ENCODE results near the gene ESR1. TPM values are rescaled to one million over a fixed set of nuclear protein-coding genes. Genes with fewer than 3 reads are reported as not detected.

ESR1 gene
- polyA plus RNA-seq, 4 donors: 0.13 to 0.55 TPM; not detected in 2

- H3K4me3 ChIP-seq (ENCODE audit: low read depth in 1 of 3, low read length in 3 of 3): no peak overlapping the region
- H3K27ac ChIP-seq (ENCODE audit: low read depth in 1 of 3, low read length in 2 of 3): no peak overlapping the region
- H3K9me3 ChIP-seq (ENCODE audit: control insufficient read depth in 2 of 2, insufficient read depth in 1 of 2, low read depth in 1 of 2, low read length in 1 of 2): no peaks in the 10 kb centered on the region
- DNase-seq: no peak
- FAIRE-seq: no peak
- no peaks in the 10 kb centered on the region for H3K4me1 ChIP-seq (ENCODE audit: control insufficient read depth in 3 of 3, insufficient read depth in 2 of 3, low read depth in 1 of 3, low read length in 2 of 3)
- H3K27me3 ChIP-seq (ENCODE audit: control insufficient read depth in 3 of 3, insufficient read depth in 3 of 3, low read length in 3 of 3): no peaks in the 10 kb centered on the region
- H3K36me3 ChIP-seq (ENCODE audit: control insufficient read depth in 3 of 3, insufficient read depth in 2 of 3, low read depth in 1 of 3, low read length in 3 of 3): peaks cover 0 to 5% (median 0%) of the 10 kb centered on the region in 3 donors
These were observed 354.0 kb downstream of the ESR1 start for GRCh38 chr6:152161501-152161900.

GRCh38 chr6:152164957-152165356 lies 357.5 kb downstream of the ESR1 start:
- H3K9me3 ChIP-seq (ENCODE audit: control insufficient read depth in 2 of 2, insufficient read depth in 1 of 2, low read depth in 1 of 2, low read length in 1 of 2): no peaks in the 10 kb centered on the region
- H3K27me3 ChIP-seq (ENCODE audit: control insufficient read depth in 3 of 3, insufficient read depth in 3 of 3, low read length in 3 of 3): no peaks in the 10 kb centered on the region
- H3K4me3 ChIP-seq (ENCODE audit: low read depth in 1 of 3, low read length in 3 of 3): no peak overlapping the region
- H3K4me1 ChIP-seq (ENCODE audit: control insufficient read depth in 3 of 3, insufficient read depth in 2 of 3, low read depth in 1 of 3, low read length in 2 of 3): no peaks in the 10 kb centered on the region
- 89 to 95% (median 90%) methylated on average over 5 of the region's 5 CpGs for WGBS, 3 donors
- H3K27ac ChIP-seq (ENCODE audit: low read depth in 1 of 3, low read length in 2 of 3): no peak overlapping the region
- no peak for DNase-seq
- H3K36me3 ChIP-seq (ENCODE audit: control insufficient read depth in 3 of 3, insufficient read depth in 2 of 3, low read depth in 1 of 3, low read length in 3 of 3): peaks cover 0 to 5% (median 2%) of the 10 kb centered on the region in 3 donors
- FAIRE-seq: no peak

GRCh38 chr6:152166497-152166896 lies 359.0 kb downstream of the ESR1 start:
- H3K9me3 ChIP-seq (ENCODE audit: control insufficient read depth in 2 of 2, insufficient read depth in 1 of 2, low read depth in 1 of 2, low read length in 1 of 2): peaks cover 0 to 4% of the 10 kb centered on the region in 2 donors
- no peaks in the 10 kb centered on the region for H3K4me1 ChIP-seq (ENCODE audit: control insufficient read depth in 3 of 3, insufficient read depth in 2 of 3, low read depth in 1 of 3, low read length in 2 of 3)
- DNase-seq: no peak
- peaks cover 0 to 5% (median 2%) of the 10 kb centered on the region in 3 donors for H3K36me3 ChIP-seq (ENCODE audit: control insufficient read depth in 3 of 3, insufficient read depth in 2 of 3, low read depth in 1 of 3, low read length in 3 of 3)
- FAIRE-seq: no peak
- 78 to 86% (median 85%) methylated on average over 4 of the region's 4 CpGs for WGBS, 3 donors
- no peaks in the 10 kb centered on the region for H3K27me3 ChIP-seq (ENCODE audit: control insufficient read depth in 3 of 3, insufficient read depth in 3 of 3, low read length in 3 of 3)
- no peak overlapping the region for H3K4me3 ChIP-seq (ENCODE audit: low read depth in 1 of 3, low read length in 3 of 3)
- H3K27ac ChIP-seq (ENCODE audit: low read depth in 1 of 3, low read length in 2 of 3): no peak overlapping the region

- FAIRE-seq (no peak), DNase-seq (no peak)
- Histone ChIP-seq H3K27me3 (ENCODE audit: control insufficient read depth in 3 of 3, insufficient read depth in 3 of 3, low read length in 3 of 3) (no peaks in the 10 kb centered on the region), H3K36me3 (ENCODE audit: control insufficient read depth in 3 of 3, insufficient read depth in 2 of 3, low read depth in 1 of 3, low read length in 3 of 3) (peaks cover 0 to 5% (median 2%) of the 10 kb centered on the region in 3 donors), H3K4me3 (ENCODE audit: low read depth in 1 of 3, low read length in 3 of 3) (no peak overlapping the region), H3K4me1 (ENCODE audit: control insufficient read depth in 3 of 3, insufficient read depth in 2 of 3, low read depth in 1 of 3, low read length in 2 of 3) (no peaks in the 10 kb centered on the region), H3K9me3 (ENCODE audit: control insufficient read depth in 2 of 2, insufficient read depth in 1 of 2, low read depth in 1 of 2, low read length in 1 of 2) (peaks cover 0 to 4% of the 10 kb centered on the region in 2 donors), H3K27ac (ENCODE audit: low read depth in 1 of 3, low read length in 2 of 3) (no peak overlapping the region)
- WGBS, 3 donors: 79 to 88% (median 86%) methylated on average over 5 of the region's 5 CpGs
These were observed 359.4 kb downstream of the ESR1 start for GRCh38 chr6:152166897-152167296.

- Histone ChIP-seq H3K9me3 (ENCODE audit: control insufficient read depth in 2 of 2, insufficient read depth in 1 of 2, low read depth in 1 of 2, low read length in 1 of 2) (peaks cover 0 to 4% of the 10 kb centered on the region in 2 donors), H3K36me3 (ENCODE audit: control insufficient read depth in 3 of 3, insufficient read depth in 2 of 3, low read depth in 1 of 3, low read length in 3 of 3) (peaks cover 0 to 5% (median 2%) of the 10 kb centered on the region in 3 donors), H3K4me3 (ENCODE audit: low read depth in 1 of 3, low read length in 3 of 3) (no peak overlapping the region), H3K27ac (ENCODE audit: low read depth in 1 of 3, low read length in 2 of 3) (peak overlapping the region in 1 of 3 donors; percentile 13), H3K4me1 (ENCODE audit: control insufficient read depth in 3 of 3, insufficient read depth in 2 of 3, low read depth in 1 of 3, low read length in 2 of 3) (no peaks in the 10 kb centered on the region), H3K27me3 (ENCODE audit: control insufficient read depth in 3 of 3, insufficient read depth in 3 of 3, low read length in 3 of 3) (no peaks in the 10 kb centered on the region)
- no peak for FAIRE-seq
- no peak for DNase-seq
- WGBS, 3 donors: 85 to 88% (median 86%) methylated on average over 13 of the region's 13 CpGs
These were observed 360.4 kb downstream of the ESR1 start for GRCh38 chr6:152167641-152168603.

- FAIRE-seq: no peak
- Histone ChIP-seq H3K36me3 (ENCODE audit: control insufficient read depth in 3 of 3, insufficient read depth in 2 of 3, low read depth in 1 of 3, low read length in 3 of 3) (peaks cover 0 to 4% (median 2%) of the 10 kb centered on the region in 3 donors), H3K4me1 (ENCODE audit: control insufficient read depth in 3 of 3, insufficient read depth in 2 of 3, low read depth in 1 of 3, low read length in 2 of 3) (no peaks in the 10 kb centered on the region), H3K9me3 (ENCODE audit: control insufficient read depth in 2 of 2, insufficient read depth in 1 of 2, low read depth in 1 of 2, low read length in 1 of 2) (peaks cover 0 to 4% of the 10 kb centered on the region in 2 donors), H3K4me3 (ENCODE audit: low read depth in 1 of 3, low read length in 3 of 3) (no peak overlapping the region), H3K27me3 (ENCODE audit: control insufficient read depth in 3 of 3, insufficient read depth in 3 of 3, low read length in 3 of 3) (no peaks in the 10 kb centered on the region), H3K27ac (ENCODE audit: low read depth in 1 of 3, low read length in 2 of 3) (peak overlapping the region in 1 of 3 donors; percentile 18)
- 67 to 78% (median 76%) methylated on average over 4 of the region's 4 CpGs for WGBS, 3 donors
- no peak for DNase-seq
These were observed 362.8 kb downstream of the ESR1 start for GRCh38 chr6:152170313-152170701.

- Histone ChIP-seq H3K4me3 (ENCODE audit: low read depth in 1 of 3, low read length in 3 of 3) (no peak overlapping the region), H3K27me3 (ENCODE audit: control insufficient read depth in 3 of 3, insufficient read depth in 3 of 3, low read length in 3 of 3) (no peaks in the 10 kb centered on the region), H3K4me1 (ENCODE audit: control insufficient read depth in 3 of 3, insufficient read depth in 2 of 3, low read depth in 1 of 3, low read length in 2 of 3) (no peaks in the 10 kb centered on the region), H3K27ac (ENCODE audit: low read depth in 1 of 3, low read length in 2 of 3) (peak overlapping the region in 2 of 3 donors; percentile 16 to 76), H3K9me3 (ENCODE audit: control insufficient read depth in 2 of 2, insufficient read depth in 1 of 2, low read depth in 1 of 2, low read length in 1 of 2) (peaks cover 0 to 4% of the 10 kb centered on the region in 2 donors), H3K36me3 (ENCODE audit: control insufficient read depth in 3 of 3, insufficient read depth in 2 of 3, low read depth in 1 of 3, low read length in 3 of 3) (peaks cover 0 to 4% (median 2%) of the 10 kb centered on the region in 3 donors)
- 59 to 68% (median 65%) methylated on average over 13 of the region's 13 CpGs for WGBS, 3 donors
- DNase-seq (peak in 1 of 2 donors; percentile 7), FAIRE-seq (no peak)
These were observed 363.5 kb downstream of the ESR1 start for GRCh38 chr6:152170702-152171667.

- Histone ChIP-seq H3K9me3 (ENCODE audit: control insufficient read depth in 2 of 2, insufficient read depth in 1 of 2, low read depth in 1 of 2, low read length in 1 of 2) (peaks cover 0 to 4% of the 10 kb centered on the region in 2 donors), H3K36me3 (ENCODE audit: control insufficient read depth in 3 of 3, insufficient read depth in 2 of 3, low read depth in 1 of 3, low read length in 3 of 3) (peaks cover 0 to 4% (median 0%) of the 10 kb centered on the region in 3 donors), H3K4me3 (ENCODE audit: low read depth in 1 of 3, low read length in 3 of 3) (no peak overlapping the region), H3K4me1 (ENCODE audit: control insufficient read depth in 3 of 3, insufficient read depth in 2 of 3, low read depth in 1 of 3, low read length in 2 of 3) (no peaks in the 10 kb centered on the region), H3K27ac (ENCODE audit: low read depth in 1 of 3, low read length in 2 of 3) (no peak overlapping the region), H3K27me3 (ENCODE audit: control insufficient read depth in 3 of 3, insufficient read depth in 3 of 3, low read length in 3 of 3) (no peaks in the 10 kb centered on the region)
- WGBS, 3 donors: 85 to 90% (median 87%) methylated on average over 4 of the region's 4 CpGs
- DNase-seq (no peak), FAIRE-seq (no peak)
These were observed 365.8 kb downstream of the ESR1 start for GRCh38 chr6:152173321-152173720.
